MM.1S (cell line): ENCODE data around the gene TCEAL9.

Experiments
- CTCF ChIP-seq: fragments of 300-600 bp; sonication (generic); IDR thresholded peaks from 2 replicates; pipeline ENCODE4 v1.5.1; 2016; ENCODE audit warnings: antibody characterized with exemption, low read length, mixed read lengths
- EZH2 ChIP-seq: fragments of 300-600 bp; sonication (generic); optimal IDR thresholded peaks from 2 replicates; pipeline ENCODE3; 2017; ENCODE audit warnings: low read depth, mild to moderate bottlenecking, antibody characterized with exemption, low read length, mixed read lengths

GRCh38 chrX:103407776-103408175 lies 51.5 kb downstream of the TCEAL9 start:
- TF ChIP-seq CTCF (no peak), EZH2 (no peak)
